DOHH2 (cell line): ENCODE data around the gene RPUSD1.

Experiments used
- EZH2phosphoT487 ChIP-seq: fragments of 200-600 bp; sonication (generic); IDR thresholded peaks from 2 replicates; pipeline ENCODE4 v1.6.1; 2017; ENCODE audit warnings: borderline replicate concordance, mild to moderate bottlenecking, antibody characterized with exemption, low read length, moderate library complexity, mixed read lengths
- TF ChIP-seq, protein P1 (sequence below): fragments of 200-600 bp; sonication (generic); IDR thresholded peaks from one replicate; pipeline ENCODE4 v1.5.1; 2014; ENCODE audit warnings: antibody characterized with exemption, mild to moderate bottlenecking, low read depth, low read length; ENCODE audit not compliant: poor library complexity, severe bottlenecking

DNA sequence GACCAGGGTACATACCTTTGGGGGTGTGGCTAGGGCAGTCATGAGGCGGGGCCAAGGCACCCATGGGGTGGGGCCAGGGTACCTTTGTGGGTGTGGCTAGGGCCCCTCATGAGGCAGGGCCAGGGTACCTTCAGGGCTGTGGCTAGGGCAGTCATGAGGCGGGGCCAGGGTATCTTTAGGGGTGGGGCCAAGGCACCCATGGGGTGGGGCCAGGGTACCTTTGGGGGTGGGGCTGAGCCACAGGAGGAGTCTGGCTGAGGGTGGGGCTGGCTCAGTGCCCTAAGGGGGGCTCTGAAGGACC lies 8.9 kb upstream of the RPUSD1 start:
- TF ChIP-seq, protein P1, sequence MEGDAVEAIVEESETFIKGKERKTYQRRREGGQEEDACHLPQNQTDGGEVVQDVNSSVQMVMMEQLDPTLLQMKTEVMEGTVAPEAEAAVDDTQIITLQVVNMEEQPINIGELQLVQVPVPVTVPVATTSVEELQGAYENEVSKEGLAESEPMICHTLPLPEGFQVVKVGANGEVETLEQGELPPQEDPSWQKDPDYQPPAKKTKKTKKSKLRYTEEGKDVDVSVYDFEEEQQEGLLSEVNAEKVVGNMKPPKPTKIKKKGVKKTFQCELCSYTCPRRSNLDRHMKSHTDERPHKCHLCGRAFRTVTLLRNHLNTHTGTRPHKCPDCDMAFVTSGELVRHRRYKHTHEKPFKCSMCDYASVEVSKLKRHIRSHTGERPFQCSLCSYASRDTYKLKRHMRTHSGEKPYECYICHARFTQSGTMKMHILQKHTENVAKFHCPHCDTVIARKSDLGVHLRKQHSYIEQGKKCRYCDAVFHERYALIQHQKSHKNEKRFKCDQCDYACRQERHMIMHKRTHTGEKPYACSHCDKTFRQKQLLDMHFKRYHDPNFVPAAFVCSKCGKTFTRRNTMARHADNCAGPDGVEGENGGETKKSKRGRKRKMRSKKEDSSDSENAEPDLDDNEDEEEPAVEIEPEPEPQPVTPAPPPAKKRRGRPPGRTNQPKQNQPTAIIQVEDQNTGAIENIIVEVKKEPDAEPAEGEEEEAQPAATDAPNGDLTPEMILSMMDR: no peak
- TF ChIP-seq EZH2phosphoT487: no peak
